ENCODE measurements around the gene MITF. TPM values are rescaled to one million over a fixed set of nuclear protein-coding genes. Genes with fewer than 3 reads are reported as not detected.

MITF gene
- total and polyA plus RNA-seq, 2 of the 4 experiments (the other 2 are of a cell fraction): 6.5 to 16.7 TPM

DNA sequence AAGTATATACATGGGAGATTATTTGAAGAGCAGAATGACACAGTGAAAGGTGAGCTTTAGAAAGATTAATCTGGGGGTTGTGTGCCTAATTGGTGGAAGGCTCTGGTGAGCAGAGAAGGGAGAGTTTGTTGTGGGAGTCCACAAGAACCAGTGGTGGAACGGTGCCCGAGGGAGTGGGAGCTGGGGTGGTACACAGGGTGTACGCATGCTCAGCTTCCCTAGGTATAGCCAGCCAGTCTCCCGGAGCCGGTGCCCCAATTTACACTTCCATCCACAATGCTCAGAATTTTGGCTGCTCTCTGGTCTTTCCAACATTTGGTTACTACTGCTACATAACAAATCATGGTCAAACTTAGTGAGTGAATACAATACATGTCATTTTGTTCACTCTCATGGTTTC lies 92.5 kb downstream of the MITF start:
- no peaks in the 10 kb centered on the region for H3K36me3 ChIP-seq (ENCODE audit: control insufficient read depth, insufficient read depth, low read length)
- H3K27ac ChIP-seq (ENCODE audit: insufficient read depth, low read length): no peak overlapping the region
- H2BK15ac ChIP-seq (ENCODE audit: low read depth, low read length): no peak overlapping the region
- no peak overlapping the region for H3K56ac ChIP-seq (ENCODE audit: extremely low read depth, insufficient read depth, low read length)
- CTCF ChIA-PET: no interaction called here
- H2AK9ac ChIP-seq (replicated peaks; ENCODE audit: low read depth, low read length, poor library complexity): no peak overlapping the region
- H3K4me2 ChIP-seq (ENCODE audit: low read depth, low read length): no peak overlapping the region
- no peaks in the 10 kb centered on the region for H3K27me3 ChIP-seq (ENCODE audit: control insufficient read depth, insufficient read depth, low read length)
- POLR2A ChIA-PET (ENCODE audit: unreplicated experiment): no interaction called here
- dilution Hi-C loops (cut with HindIII; ENCODE audit: low sequenced_read_pairs, unreplicated experiment) (no loop called here), in situ Hi-C loops (cut with MboI; ENCODE audit: low sequenced_read_pairs) (no loop called here), intact Hi-C loops (cut with micrococcal nuclease) (no loop called here)
- H2BK5ac ChIP-seq (ENCODE audit: low read depth, low read length, poor library complexity, severe bottlenecking): no peak overlapping the region
- 0 out of 2 replicates have a peak overlapping the region, but pooled peaks have one; percentile 21 for H2AK5ac ChIP-seq (ENCODE audit: low read depth, low read length)
- H3K18ac ChIP-seq (ENCODE audit: low read depth, low read length): no peak overlapping the region
- H2AFZ ChIP-seq (replicated peaks; ENCODE audit: low read length, poor library complexity): no peak overlapping the region
- H3K23ac ChIP-seq (ENCODE audit: low read depth, low read length): no peak overlapping the region
- no peak overlapping the region for H3K14ac ChIP-seq (replicated peaks; ENCODE audit: low read depth, low read length)
- no TSS peak for BruUV-seq (replicated peaks)
- no CpG with 5 or more reads among the region's 5 CpGs for WGBS, 2 experiments (ENCODE audit: extremely low coverage in 2 of 2, insufficient read length in 1 of 2)
- ATAC-seq (ENCODE audit: low read depth) (no peak), DNase-seq (no peak)
- no peak overlapping the region for H2BK20ac ChIP-seq (ENCODE audit: low read depth, low read length)
- H3K9ac ChIP-seq (ENCODE audit: low read depth, low read length): no peak overlapping the region
- no peaks in the 10 kb centered on the region for H4K20me1 ChIP-seq (ENCODE audit: insufficient read depth, low read length)
- 0 out of 2 replicates have a peak, but pooled peaks cover under 1% of the 10 kb centered on the region for H3K9me1 ChIP-seq (ENCODE audit: insufficient read depth, low read length)
- no peak overlapping the region for H4K8ac ChIP-seq (ENCODE audit: low read depth in 2 of 2, low read length in 2 of 2)
- peaks cover 13 to 20% of the 10 kb centered on the region in 2 experiments for H3K79me1 ChIP-seq (ENCODE audit: low read depth in 1 of 2, low read length in 2 of 2)
- no peak overlapping the region for H2BK120ac ChIP-seq (ENCODE audit: low read depth, low read length)
- peaks cover under 1% of the 10 kb centered on the region for H3K4me1 ChIP-seq (ENCODE audit: control insufficient read depth, insufficient read depth, low read length)
- H3K4ac ChIP-seq (ENCODE audit: low read depth, low read length): no peak overlapping the region
- peak overlapping the region; percentile 68; the same call in 1 of the 2 replicates for H4K5ac ChIP-seq (ENCODE audit: low read depth, low read length)
- no peak overlapping the region; the same call in 1 of the 2 replicates for H4K91ac ChIP-seq (ENCODE audit: insufficient read depth, low read depth, low read length)
- TF ChIP-seq RAD21 (IDR thresholded peaks at IDR 0.05; ENCODE audit: low read length) (no peak), CEBPB (IDR thresholded peaks at IDR 0.05; ENCODE audit: low read depth, low read length) (no peak), FOS (IDR thresholded peaks at IDR 0.05; ENCODE audit: low read depth, low read length) (no peak), ELK1 (IDR thresholded peaks at IDR 0.05; ENCODE audit: borderline replicate concordance, low read depth, low read length) (no peak), RFX5 (IDR thresholded peaks at IDR 0.05; ENCODE audit: low read depth, low read length) (no peak), MXI1 (IDR thresholded peaks at IDR 0.05; ENCODE audit: borderline replicate concordance, low read depth, low read length) (no peak), MAFK (IDR thresholded peaks at IDR 0.05; ENCODE audit: low read depth, low read length) (no peak)
- no peak overlapping the region for H3K4me3 ChIP-seq (ENCODE audit: insufficient read depth, low read depth, low read length)
- peaks cover 4% of the 10 kb centered on the region; the same call in 1 of the 2 replicates for H3K9me3 ChIP-seq (ENCODE audit: control insufficient read depth, insufficient read depth, low read length)

Data from IMR-90 (cell line).